GM21825 (cell line): ENCODE data around the gene HSPA1L.
"Not testable (repeated sequence)": the region's sequence is repeated elsewhere in the genome, so short reads cannot be mapped to it uniquely, and the experiment has no call there.

ENCODE experiments used
- ATAC-seq: cut with Tn5 transposase; IDR thresholded peaks from one replicate; pipeline ENCODE4 v1.9.1; 2021; ENCODE audit warnings: mild to moderate bottlenecking, moderate library complexity; ENCODE audit not compliant: unreplicated experiment

Gene HSPA1L

DNA sequence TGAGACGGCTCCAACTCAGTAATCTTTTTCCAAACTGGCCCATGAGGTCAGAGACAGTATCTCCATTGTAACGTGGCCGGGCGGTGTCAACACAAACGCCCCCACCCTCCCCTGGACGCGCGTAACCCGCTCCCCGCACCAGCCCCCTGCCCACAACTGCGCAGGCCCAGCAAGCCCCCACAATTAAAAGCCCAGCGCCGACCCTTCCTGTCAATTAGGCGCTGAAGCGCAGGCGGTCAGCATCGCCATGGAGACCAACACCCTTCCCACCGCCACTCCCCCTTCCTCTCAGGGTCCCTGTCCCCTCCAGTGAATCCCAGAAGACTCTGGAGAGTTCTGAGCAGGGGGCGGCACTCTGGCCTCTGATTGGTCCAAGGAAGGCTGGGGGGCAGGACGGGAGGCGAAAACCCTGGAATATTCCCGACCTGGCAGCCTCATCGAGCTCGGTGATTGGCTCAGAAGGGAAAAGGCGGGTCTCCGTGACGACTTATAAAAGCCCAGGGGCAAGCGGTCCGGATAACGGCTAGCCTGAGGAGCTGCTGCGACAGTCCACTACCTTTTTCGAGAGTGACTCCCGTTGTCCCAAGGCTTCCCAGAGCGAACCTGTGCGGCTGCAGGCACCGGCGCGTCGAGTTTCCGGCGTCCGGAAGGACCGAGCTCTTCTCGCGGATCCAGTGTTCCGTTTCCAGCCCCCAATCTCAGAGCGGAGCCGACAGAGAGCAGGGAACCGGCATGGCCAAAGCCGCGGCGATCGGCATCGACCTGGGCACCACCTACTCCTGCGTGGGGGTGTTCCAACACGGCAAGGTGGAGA is at the start of gene HSPA1L, which contains the start of gene HSPA1A:
TSS of gene HSPA1L (minus strand) at position 259 of the 814 bp plus-strand sequence. CDS start 3,311 bp downstream, outside the sequence.
TSS of gene HSPA1A (plus strand) at position 519 of the 814 bp plus-strand sequence. CDS start at position 733, 214 bp downstream.
- ATAC-seq = no peak

DNA sequence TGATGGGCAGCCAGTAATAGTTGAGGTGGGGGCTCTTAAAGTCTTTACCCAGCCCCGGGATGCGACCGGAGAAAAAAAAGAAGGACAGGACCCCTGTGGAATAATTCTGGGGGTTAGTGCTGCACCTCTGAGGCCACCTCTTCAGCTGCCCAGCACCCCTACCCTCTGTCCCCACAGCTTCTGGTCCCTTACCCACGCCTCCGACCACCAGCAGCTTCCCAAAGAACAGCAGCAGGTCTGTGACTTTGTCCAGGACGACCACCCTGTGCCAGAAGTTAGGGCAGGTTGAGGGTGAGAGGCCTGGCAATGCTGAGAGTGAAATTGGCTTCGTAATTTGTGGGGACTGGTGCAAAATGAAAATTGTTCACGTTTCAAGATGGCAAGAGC is 49.7 kb upstream of the HSPA1L start:
- ATAC-seq = no peak

DNA sequence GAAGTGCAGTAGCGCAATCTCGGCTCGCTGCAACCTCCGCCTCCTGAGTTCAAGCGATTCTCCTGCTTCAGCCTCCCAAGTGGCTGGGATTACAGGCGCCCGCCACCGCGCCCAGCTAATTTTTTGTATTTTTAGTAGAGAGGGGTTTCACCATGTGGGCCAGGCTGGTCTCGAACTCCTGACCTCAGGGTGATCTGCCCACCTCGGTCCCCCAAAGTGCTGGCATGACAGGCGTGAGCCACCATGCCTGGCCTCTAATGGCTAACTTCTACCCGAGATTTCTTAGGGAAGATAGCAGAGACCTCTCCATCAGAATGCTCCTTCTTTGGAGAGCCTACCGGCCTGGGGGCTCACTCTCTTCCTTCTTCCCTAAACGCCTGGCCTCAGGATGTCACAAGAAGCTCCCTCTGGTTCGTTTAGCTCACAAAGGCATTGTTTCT is 49.1 kb upstream of the HSPA1L start:
- ATAC-seq = not testable (repeated sequence)

DNA sequence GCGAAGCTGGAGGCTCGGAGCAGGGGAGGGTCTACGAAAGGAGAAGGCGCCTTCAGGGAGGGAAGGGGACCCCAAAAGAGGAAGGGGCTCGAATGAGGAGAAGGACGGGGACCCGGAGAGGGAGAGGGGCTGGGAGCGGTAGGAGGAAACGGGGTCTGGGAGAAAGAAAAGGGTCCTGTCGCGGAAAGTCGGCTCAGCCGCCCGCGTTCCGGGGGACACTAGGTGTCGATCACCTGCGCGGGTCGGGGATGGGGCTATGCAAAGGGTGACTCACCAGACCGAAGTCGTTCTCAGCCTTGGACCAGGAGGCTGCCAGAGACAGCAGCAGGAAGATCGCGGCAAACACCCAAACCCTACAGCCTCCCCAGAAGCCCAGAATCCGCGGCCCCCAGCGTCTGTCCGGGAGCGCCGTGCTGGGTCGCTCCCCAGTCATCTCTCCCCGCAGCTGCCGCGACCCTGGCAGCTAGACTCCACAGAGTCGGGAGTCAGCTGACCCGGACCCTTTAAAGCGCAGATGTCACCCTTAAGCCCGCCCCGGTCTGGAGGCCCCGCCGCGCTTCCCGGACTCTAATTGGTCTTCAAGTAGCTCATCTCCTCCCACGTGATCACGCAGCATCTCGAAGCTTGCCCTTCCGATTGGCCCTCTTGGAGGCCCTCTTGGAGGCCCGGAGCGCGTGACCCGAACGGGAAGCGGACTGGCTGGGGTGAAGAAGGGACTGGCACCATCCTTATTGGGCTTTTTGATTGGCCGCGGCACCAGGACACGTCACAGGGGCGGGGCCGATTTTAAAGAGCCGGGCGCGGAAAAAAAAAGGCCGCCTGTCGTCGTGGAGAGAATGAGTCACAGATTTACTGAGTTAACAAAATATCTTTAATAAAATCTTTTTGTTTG is 47.5 kb upstream of the HSPA1L start, which contains the start of gene NEU1:
TSS of gene NEU1 (minus strand) at position 478 of the 892 bp plus-strand sequence. CDS start at position 433, 45 bp downstream.
- peak; percentile 86 for ATAC-seq

DNA sequence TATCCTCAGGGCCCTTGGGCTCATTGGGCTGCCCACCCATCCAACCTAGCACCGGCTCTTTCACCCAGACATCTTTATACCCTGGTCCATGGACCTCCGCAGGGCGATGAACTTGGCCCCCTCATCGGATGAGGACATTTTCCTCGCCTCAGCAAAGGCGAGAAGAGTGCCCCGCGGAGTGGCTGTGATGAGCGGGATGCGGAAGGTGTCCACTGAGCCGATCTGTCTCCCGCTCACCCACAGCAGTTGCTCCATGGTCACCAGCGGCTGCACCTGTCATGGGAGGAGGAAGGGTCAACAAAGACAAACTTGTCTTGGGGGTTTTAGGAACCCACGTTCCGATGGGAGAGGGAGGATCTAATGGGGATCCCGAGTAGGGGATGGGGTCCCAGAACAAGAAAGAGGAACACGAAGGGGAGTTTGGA is 46.8 kb upstream of the HSPA1L start:
- no peak for ATAC-seq

DNA sequence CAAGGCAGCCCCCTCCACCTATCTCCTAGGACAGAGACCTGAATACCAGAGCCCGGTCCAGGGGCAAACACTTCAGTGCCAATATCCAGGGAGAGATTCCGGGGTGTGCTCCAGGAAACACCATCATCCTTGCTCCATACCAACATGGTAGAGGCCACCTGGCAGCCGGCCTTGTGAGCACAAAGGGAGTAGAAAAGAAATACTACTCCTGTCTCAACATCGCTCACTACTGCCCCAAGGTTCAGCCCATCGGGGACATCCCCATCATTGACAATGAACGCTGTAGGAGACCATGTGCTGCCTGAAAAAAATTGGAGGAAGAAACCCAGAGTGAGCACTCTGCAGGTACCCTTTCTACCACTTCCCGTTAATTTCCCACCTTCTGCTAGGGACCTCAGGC is 46.1 kb upstream of the HSPA1L start:
- no peak for ATAC-seq

DNA sequence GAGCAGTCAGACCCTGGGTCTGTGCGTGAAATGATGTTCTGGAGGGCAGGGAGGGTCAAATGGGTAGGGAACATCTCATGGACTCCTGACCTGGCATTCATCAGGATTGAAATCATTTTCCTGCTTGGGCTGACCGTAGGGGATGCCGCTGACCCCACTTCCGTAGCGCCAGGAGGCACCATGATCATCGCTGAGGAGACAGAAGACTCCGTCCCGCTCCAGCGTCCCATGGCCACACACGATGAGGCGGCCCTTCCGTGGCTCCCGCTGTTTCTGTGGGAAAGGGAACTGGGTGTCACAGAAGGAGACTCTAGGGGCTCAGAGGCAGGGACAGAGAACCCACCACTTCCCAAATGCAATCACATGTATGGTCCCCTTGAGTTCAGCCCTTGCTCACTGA is 45.3 kb upstream of the HSPA1L start:
- no peak for ATAC-seq

DNA sequence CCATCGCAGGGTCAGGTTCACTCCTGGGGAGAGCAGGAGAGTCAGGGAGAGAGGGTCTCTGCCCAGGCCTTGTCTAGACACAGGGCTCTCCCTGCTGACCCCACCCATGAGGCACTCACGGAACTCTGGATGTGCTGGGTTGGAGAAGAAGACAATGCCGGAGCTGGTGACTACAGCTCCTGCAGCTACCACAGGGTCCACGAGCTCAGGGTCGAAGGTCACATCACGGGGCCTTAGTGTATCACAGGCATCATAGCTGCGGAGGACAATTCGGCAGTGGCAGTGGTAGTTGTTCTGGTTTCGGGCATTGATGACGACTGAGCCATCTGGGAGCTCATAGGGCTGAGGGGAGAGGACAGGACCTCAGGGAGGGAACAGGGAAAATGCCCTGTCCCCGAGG is 44.8 kb upstream of the HSPA1L start:
- ATAC-seq = no peak

DNA sequence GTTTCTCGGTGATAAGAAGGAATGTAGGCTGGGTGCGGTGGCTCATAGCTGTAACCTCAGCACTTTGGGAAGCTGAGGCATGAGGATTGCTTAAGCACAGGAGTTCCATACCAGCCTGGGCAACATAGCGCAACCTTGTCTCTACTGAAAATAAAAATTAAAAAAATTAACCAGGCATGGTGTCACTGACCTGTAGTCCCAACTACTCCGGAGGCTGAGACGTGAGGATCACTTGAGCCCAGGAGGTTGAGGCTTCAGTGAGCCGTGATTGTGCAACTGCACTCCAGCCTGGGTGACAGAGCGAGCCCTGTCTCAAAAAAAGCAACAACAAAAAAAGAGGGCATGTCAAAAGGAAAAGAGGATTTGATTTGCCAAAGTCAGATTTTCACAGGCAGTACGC is 43.6 kb upstream of the HSPA1L start:
- no peak for ATAC-seq

DNA sequence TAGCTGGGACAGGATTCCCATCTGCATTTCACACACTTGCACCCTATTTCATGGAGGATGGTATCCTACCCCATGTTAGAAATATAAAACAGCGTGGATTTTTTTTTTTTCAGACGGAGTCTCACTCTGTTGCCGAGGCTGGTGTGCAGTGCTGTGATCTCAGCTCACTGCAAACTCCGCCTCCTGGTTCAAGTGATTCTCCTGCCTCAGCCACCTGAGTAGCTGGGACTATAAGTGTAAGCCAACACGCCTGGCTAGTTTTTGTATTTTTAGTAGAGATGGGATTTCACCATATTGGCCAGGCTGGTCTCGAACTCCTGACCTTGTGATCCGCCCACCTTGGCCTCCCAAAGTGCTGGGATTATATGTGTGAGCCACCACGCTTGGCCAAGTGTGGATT is 42.7 kb upstream of the HSPA1L start:
- not testable (repeated sequence) for ATAC-seq

DNA sequence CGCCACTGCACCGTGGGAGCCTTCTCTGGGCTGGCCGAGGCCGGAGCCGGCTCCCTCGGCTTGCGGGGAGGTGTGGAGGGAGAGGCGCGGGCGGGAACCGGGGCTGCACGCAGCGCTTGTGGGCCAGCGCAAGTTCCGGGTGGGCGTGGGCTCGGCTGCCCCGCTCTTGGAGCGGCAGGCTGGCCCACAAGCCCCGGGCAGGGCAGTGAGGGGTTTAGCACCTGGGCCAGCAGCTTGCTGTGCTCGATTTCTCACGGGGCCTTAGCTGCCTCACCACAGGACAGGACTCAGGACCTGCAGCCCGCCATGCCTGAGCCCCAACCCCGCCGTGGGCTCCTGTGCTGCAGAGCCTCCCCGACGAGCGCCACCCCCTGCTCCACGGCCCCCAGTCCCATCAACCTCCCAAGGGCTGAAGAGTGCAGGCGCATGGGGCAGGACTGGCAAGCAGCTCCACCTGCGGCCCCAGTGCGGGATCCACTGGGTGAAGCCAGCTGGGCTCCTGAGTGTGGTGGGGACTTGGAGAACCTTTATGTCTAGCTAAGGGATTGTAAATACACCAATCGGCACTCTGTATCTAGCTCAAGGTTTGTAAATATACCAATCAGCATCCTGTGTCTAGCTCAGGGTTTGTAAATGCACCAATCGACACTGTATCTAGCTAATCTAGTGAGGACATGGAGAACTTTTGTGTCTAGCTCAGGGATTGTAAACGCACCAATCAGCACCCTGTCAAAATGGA is 37.1 kb upstream of the HSPA1L start:
- not testable (repeated sequence) for ATAC-seq

DNA sequence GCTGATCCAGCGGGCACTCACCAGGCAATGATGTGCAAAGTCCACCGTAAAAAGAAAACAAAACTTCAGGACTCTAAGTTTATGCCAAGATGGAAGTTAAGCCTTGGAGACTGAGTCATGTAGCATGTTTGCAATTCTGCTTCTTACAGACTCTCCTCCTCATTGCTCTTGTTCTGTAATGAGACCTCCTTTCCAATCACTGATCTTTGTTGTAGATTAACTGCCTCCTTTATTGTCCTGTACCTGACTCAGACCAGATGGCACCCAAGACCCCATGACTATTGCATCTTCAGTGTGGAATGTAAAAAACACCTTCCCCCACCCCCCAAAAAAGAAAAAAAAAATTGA is 36.4 kb upstream of the HSPA1L start:
- ATAC-seq = no peak

DNA sequence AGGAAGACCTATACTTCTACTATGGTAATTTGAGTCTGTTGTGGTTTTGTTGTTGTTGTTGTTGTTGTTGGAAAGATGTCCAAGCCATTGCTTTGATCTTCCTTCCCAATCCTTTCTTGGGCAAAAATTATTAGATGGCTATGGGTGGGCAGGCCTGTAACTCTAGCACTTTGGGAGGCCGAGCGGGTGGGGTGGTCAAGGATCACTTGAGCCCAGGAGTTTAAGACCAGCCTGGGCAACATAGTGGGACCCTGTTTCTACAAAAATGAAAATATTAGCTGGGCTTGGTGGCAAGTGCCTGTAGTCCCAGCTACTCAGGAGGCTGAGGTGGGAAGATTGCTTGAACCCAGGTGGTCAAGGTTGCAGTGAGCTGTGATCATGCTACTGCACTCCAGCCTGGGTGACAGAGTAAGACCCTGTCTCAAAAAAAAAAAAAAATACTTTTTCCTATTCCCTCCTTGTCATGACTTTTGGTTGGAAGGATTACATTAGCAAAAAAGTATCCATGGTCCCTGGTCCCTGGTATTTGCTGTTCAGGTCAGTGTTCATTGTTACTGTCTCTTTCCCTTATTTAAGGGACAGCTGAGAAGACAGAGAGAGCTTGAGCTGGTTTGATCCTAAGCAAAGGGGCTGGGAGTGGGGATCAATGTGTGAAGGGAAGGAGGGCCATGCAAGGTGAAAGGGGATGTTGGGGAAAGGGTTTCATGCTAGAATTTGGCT is 35.8 kb upstream of the HSPA1L start:
- no peak for ATAC-seq

DNA sequence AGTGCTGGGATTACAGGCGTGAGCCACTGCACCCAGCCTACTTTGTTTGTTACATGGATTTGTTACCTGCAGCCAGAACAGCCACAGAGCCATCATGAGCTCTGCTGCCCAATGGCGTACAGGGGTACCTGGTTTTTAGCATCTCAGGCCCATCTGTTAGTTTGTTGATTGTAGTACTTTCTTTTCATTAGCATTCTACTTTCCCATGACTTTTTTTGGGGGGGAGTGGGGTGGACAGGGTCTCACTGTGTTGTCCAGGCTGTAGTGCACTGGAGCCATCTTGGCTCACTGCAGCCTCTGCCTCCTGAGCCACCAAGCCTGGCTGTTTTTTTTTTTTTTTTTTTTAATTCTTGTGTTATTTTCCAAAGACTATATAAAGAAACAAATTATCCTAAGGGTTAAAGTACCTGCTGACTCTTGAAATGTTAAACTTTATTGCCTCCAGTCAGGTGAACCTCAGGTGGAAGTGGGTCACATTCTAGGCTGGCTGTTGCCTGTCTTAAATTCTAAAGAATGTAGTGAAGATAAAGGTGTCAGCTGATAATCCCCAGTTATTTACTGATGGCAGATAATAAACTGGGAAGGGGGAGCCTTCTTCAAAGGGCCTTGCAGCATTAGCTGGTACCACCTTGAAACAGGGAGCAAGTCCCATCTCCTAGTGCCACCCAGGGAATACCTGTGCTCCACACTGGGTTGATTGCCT is 32.3 kb upstream of the HSPA1L start:
- ATAC-seq = no peak

DNA sequence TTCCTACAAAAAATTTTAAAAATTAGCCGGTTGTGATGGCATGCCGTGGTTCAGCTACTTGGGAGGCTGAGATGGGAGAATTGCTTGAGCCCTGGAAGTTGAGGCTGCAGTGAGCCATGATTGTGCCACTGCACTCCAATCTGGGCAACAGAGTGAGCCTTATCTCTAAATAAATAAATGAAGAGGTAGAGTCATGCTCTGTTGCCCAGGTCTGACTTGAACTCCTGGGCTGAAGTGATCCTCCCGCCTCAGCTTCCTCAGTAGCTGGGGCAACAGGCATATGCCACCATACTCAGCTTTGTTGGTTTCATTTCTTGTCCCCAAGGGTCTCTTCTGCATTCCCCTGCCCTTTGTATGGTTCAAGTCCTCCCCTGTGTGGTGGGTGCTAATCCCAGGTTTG is 29.4 kb upstream of the HSPA1L start:
- no peak for ATAC-seq

DNA sequence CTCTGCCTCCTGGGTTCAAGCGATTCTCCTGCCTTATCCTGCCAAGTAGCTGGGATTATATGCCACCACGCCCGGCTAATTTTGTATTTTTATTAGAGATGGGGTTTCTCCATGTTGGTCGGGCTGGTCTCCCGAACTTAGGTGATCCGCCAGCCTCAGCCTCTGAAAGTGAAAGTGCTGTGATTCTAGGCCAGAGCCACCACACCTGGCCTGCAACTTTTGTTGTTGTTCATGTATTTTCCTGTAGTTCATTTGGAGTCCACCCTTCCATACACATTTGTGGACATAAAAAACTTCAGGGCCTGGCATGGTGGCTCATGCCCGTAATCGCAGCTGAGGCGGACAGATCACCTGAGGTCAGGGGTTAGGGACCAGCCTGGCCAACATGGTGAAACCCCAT is 27.0 kb upstream of the HSPA1L start:
- ATAC-seq = no peak

DNA sequence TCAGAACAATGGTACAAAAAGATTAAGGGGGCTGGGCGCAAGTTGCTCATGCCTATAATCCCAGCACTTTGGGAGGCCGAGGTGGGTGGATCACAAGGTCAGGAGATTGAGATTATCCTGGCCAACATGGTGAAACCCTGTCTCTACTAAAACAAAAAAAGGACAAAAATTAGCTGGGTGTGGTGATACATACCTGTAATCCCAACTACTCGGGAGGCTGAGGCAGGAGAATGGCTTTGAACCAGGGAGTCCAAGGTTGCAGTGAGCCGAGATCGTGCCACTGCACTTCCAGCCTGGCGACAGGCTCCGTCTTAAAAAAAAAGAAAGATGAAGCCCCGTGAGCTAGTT is 24.7 kb upstream of the HSPA1L start:
- not testable (repeated sequence) for ATAC-seq

DNA sequence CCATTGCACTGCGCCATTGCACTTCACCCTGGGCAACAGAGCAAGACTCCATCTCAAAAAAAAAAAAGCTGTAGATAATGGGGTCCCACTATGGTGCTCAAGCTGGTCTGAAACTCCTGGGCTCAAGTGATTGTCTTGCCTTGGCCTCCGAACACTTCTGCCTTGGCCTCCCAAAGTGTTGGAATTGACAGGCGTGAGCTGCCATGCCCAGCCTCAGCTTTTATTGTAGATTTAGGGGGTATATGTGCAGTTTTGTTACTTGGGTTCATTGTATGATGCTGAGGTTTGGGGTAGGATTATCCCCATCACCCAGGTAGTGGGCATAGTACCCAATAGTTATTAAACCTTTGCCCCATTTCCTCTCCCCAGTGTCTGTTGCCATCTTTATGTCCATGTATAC is 23.9 kb upstream of the HSPA1L start:
- ATAC-seq = no peak

DNA sequence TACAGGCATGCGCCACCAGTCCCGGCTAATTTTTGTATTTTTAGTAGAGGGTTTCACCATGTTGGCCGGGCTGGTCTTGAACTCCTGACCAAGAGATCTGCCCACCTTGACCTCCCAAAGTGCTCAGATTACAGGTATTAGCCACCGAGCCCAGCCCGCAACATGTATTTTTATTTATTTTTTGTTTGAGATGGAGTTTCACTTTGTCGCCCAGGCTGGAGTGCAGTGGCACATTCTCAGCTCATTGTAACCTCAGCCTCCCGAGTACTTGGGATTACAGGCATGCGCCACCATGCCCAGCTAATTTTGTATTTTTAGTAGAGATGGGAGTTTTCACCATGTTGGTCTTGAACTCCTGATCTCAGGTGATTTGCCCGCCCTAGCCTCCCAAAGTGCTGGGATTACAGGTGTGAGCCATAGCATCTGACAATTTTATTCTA is 23.1 kb upstream of the HSPA1L start:
- not testable (repeated sequence) for ATAC-seq
